Gastrocnemius medialis (tissue), 4 donors: Measurements from ENCODE around the gene EPO. TPM values are rescaled to one million over a fixed set of nuclear protein-coding genes. Genes with fewer than 3 reads are reported as not detected.

ENCODE experiments used
- ATAC-seq, 2 donors: fragments of 150-250 bp; one replicate each; pipeline ENCODE4 v1.9.1; 2016
- DNase-seq, 2 donors: peaks; one replicate each; pipeline ENCODE4 v3.0.0-alpha.2; 2019
- H3K27ac ChIP-seq, 4 donors: fragments of 200-600 bp; sonication (generic); 1 replicate in 1 of 4; 2 replicates in 3 of 4; pipeline ENCODE4 v1.5.1; 2016 to 2018; ENCODE audit warnings: mild to moderate bottlenecking in 2 of 4, moderate library complexity in 1 of 4
- H3K27me3 ChIP-seq, 3 donors: fragments of 200-600 bp; sonication (generic) in 2 of 3; 1 replicate in 1 of 3; 2 replicates in 2 of 3; pipeline versions ENCODE4 v1.5.1 to v1.6.0; 2016 to 2019; ENCODE audit warnings: mild to moderate bottlenecking in 1 of 3, moderate library complexity in 1 of 3
- H3K36me3 ChIP-seq, 2 donors: fragments of 200-600 bp; sonication (generic) in 1 of 2; one replicate each; pipeline ENCODE4 v1.5.1; 2017 to 2018
- H3K4me1 ChIP-seq, 2 donors: fragments of 200-600 bp; sonication (generic) in 1 of 2; one replicate each; pipeline ENCODE4 v1.5.1; 2016 to 2017; ENCODE audit warnings: mild to moderate bottlenecking in 2 of 2
- H3K4me3 ChIP-seq, 4 donors: fragments of 200-600 bp; sonication (generic) in 3 of 4; 1 replicate in 1 of 4; 2 replicates in 3 of 4; pipeline ENCODE4 v1.5.1; 2016 to 2019; ENCODE audit warnings: mild to moderate bottlenecking in 2 of 4
- H3K9me3 ChIP-seq, 3 donors: fragments of 200-600 bp; sonication (generic) in 2 of 3; 1 replicate in 1 of 3; 2 replicates in 2 of 3; pipeline ENCODE4 v1.5.1; 2016 to 2019
- POLR2A ChIP-seq, 2 donors: fragments of 450-650 bp; IDR thresholded peaks; one replicate each; pipeline ENCODE4 v1.6.1; 2017; ENCODE audit warnings: antibody characterized with exemption in 2 of 2, mild to moderate bottlenecking in 2 of 2, moderate library complexity in 2 of 2
- in situ Hi-C, 4 donors: fragments of 200-750 bp; cut with MboI; loops; one replicate each; pipeline versions ENCODE4 v1.15.0 to v1.8.0; 2017; ENCODE audit warnings: low sequenced_read_pairs in 4 of 4
- intact Hi-C: fragments of 100-400 bp; cut with DNase I; formaldehyde crosslinking; loops from one replicate; pipeline ENCODE4 v1.15.1; 2023; ENCODE audit warnings: low total_unique reads
- total RNA-seq, 4 donors: library from RNA; depleted of rRNA; stranded (reverse); fragments of >200 nt; gene quantifications; one replicate each; pipeline versions ENCODE4 v1.1.0 to v1.2.3, GENCODE V29; 2016
- TF ChIP-seq, protein P1 (sequence below), 5 experiments: fragments of 450-650 bp in 3 of 5; fragments of 200-600 bp in 2 of 5; sonication (generic) in 2 of 5; IDR thresholded peaks in 4 of 5; conservative IDR thresholded peaks in 1 of 5; 1 replicate in 4 of 5; 2 replicates in 1 of 5; pipeline ENCODE4 v1.5.1; 2016 to 2019; ENCODE audit warnings: antibody characterized with exemption in 5 of 5, mild to moderate bottlenecking in 3 of 5, moderate library complexity in 3 of 5

Gene EPO
- total RNA-seq, 4 donors from 2014 or later: not detected

DNA sequence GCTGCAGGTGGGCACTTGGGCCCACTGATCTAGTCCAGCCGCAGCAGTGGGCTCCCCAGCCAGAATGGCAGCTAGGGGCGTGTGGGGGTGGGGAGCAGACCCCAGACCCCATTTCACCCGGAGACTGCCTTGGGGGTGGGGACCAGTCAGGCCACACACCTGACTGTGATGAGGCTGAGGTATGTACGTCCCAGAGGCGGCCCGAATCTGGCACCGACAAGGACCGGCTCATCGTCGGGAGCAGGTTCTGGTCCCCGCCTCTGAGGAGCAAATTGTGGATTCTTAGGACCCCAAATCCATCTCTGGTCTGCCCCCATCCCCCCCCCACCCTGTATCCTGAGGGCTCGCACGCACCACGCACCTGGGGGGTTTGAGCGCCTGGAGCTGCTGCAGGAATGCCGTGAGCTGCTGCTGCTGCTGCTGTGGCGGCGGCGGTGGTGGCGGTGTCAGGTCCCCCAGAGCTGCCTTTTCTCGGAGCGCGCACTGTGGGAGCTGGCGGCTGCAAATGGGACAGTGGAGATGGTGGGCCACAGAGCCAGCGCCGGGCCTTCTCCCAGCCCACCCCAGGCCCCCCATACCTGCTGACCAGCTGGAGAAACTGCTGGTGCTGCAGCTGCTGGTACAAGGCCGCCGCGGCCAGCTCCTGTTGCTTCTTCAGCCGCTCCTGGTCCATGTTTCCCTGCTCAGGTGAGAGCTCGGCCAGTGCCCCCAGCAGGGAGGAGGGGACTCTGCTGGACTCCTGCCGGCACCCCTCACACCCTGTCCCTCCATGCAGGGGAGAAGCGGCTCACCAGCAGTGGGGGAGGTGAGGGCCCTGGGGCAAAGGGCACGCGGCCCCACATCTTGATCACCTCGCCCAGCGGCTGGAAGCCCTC lies 36.4 kb upstream of the EPO start:
- Histone ChIP-seq H3K4me1 (peaks cover 0 to under 1% of the 10 kb centered on the region in 2 donors), H3K27me3 (no peaks in the 10 kb centered on the region), H3K9me3 (no peaks in the 10 kb centered on the region), H3K36me3 (peaks cover 0 to 78% of the 10 kb centered on the region in 2 donors), H3K27ac (no peak overlapping the region), H3K4me3 (no peak overlapping the region)
- no peak for ATAC-seq
- no peak for DNase-seq
- intact Hi-C loops (no loop called here), in situ Hi-C loops (no loop called here)
- no peak for TF ChIP-seq POLR2A (IDR thresholded peaks at IDR 0.05)
- TF ChIP-seq, protein P1, sequence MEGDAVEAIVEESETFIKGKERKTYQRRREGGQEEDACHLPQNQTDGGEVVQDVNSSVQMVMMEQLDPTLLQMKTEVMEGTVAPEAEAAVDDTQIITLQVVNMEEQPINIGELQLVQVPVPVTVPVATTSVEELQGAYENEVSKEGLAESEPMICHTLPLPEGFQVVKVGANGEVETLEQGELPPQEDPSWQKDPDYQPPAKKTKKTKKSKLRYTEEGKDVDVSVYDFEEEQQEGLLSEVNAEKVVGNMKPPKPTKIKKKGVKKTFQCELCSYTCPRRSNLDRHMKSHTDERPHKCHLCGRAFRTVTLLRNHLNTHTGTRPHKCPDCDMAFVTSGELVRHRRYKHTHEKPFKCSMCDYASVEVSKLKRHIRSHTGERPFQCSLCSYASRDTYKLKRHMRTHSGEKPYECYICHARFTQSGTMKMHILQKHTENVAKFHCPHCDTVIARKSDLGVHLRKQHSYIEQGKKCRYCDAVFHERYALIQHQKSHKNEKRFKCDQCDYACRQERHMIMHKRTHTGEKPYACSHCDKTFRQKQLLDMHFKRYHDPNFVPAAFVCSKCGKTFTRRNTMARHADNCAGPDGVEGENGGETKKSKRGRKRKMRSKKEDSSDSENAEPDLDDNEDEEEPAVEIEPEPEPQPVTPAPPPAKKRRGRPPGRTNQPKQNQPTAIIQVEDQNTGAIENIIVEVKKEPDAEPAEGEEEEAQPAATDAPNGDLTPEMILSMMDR (IDR thresholded peaks at IDR 0.05 in 4 of 5, conservative IDR thresholded peaks at IDR 0.05 in 1 of 5): no peak

DNA sequence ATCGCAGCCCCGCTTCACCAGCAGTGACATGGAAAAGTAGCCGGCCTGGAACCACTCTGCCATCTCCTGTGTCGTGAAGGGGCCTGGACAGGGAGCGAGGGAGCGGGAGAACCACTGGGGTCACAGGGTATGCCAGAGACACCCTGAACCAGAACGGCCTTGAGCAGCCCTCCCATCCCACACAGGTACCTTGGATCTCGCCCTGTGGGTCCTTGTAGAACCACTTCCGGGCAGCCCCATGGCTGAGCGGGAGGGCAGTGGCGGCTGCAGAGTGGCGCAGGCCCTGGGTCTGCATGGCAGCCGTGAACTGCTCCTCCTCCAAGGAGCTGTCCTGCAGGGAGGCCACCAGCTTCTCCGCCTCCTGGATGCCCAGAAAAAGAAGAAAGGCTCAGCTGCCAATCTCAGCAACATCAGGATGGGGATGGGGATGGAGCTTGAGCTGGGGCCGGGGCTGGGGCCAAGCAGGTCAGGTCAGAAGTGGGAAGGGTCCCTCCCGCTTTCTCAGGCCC lies 35.7 kb upstream of the EPO start:
- Histone ChIP-seq H3K4me1 (peaks cover 4 to 8% of the 10 kb centered on the region in 2 donors), H3K27ac (no peak overlapping the region), H3K4me3 (no peak overlapping the region), H3K9me3 (no peaks in the 10 kb centered on the region), H3K27me3 (no peaks in the 10 kb centered on the region), H3K36me3 (peaks cover 0 to 74% of the 10 kb centered on the region in 2 donors)
- intact Hi-C loops: no loop called here
- ATAC-seq (no peak), DNase-seq (no peak)
- in situ Hi-C loops: no loop called here
- no peak for TF ChIP-seq POLR2A (IDR thresholded peaks at IDR 0.05)
- TF ChIP-seq, protein P1 (IDR thresholded peaks at IDR 0.05 in 4 of 5, conservative IDR thresholded peaks at IDR 0.05 in 1 of 5): no peak

DNA sequence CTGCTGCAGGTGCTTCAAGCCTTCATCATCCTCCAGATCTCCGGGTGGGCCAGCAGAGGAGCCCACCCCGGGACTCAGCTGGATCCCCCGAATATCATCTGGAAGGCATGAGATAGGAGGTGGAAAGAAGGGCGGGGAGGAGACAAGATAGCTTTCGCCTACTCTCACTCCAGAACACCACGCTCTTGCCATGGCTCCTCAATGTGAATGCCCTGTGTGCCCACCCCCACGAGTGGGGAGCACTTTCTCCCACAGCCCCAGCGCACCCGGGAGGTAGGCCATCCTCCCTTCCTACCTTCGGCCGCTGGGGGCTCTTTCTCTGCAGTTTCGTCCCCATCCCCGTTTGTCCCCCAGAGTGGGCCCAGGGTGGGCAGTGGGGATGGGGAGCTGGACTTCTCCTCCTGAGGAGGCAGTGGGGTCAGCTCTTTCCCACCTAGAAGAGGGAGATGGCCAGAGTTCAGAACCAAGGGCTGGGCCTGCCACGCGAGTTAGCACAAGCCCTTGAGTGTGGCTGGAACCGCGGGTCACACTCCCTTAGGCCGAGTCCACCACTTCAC lies 35.1 kb upstream of the EPO start:
- Histone ChIP-seq H3K27me3 (no peaks in the 10 kb centered on the region), H3K27ac (no peak overlapping the region), H3K9me3 (no peaks in the 10 kb centered on the region), H3K4me1 (peaks cover 10 to 13% of the 10 kb centered on the region in 2 donors), H3K4me3 (no peak overlapping the region), H3K36me3 (peaks cover 0 to 74% of the 10 kb centered on the region in 2 donors)
- ATAC-seq (no peak), DNase-seq (no peak)
- TF ChIP-seq POLR2A (IDR thresholded peaks at IDR 0.05): no peak
- TF ChIP-seq, protein P1 (IDR thresholded peaks at IDR 0.05 in 4 of 5, conservative IDR thresholded peaks at IDR 0.05 in 1 of 5): no peak
- in situ Hi-C loops: no loop called here
- intact Hi-C loops: no loop called here

DNA sequence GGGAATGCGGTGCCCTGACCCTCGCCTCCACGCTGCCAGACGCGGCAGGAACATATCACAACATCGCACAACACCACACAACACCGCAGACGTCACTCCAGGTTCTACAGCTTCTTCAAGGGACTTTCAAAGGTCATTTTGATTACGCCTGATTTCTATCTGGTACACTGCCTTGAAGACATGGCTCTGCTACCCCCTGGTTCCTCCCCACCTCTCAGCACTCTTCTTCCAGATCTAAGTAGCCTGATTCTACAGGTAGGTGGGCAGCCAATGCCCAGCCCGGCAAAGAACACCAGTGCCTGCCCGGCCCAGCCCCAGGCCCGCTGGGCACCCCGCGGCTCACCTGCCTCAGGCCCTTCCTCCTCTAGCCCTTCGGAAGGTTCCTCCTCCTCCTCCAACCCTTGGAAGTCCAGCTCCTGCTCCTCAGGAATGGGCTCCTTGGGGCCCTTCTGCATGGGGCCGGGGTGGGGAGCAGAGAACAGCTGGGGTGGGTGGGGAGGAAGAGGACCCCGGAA lies 34.6 kb upstream of the EPO start:
- ATAC-seq (no peak), DNase-seq (no peak)
- intact Hi-C loops: no loop called here
- no peak overlapping the region for H3K27ac ChIP-seq
- H3K4me1 ChIP-seq: peaks cover 15 to 19% of the 10 kb centered on the region in 2 donors
- no peak overlapping the region for H3K4me3 ChIP-seq
- TF ChIP-seq, protein P1 (IDR thresholded peaks at IDR 0.05 in 4 of 5, conservative IDR thresholded peaks at IDR 0.05 in 1 of 5): no peak
- no peak for TF ChIP-seq POLR2A (IDR thresholded peaks at IDR 0.05)
- H3K36me3 ChIP-seq: peaks cover 0 to 74% of the 10 kb centered on the region in 2 donors
- in situ Hi-C loops: no loop called here
- no peaks in the 10 kb centered on the region for H3K9me3 ChIP-seq
- H3K27me3 ChIP-seq: no peaks in the 10 kb centered on the region
